H1 (cell line): ENCODE results near the gene MAP7D2. TPM values are rescaled to one million over a fixed set of nuclear protein-coding genes. Genes with fewer than 3 reads are reported as not detected.

Experiments
- BRCA1 ChIP-seq: IDR thresholded peaks from 2 replicates; pipeline ENCODE4 v1.6.1; 2012; ENCODE audit warnings: low read depth, low read length, improper control_type of control experiment
- CHD2 ChIP-seq: IDR thresholded peaks from 2 replicates; pipeline ENCODE4 v1.6.1; 2012; ENCODE audit warnings: low read length, improper control_type of control experiment
- SP2 ChIP-seq: IDR thresholded peaks from 2 replicates; pipeline ENCODE4 v1.6.1; 2012; ENCODE audit warnings: mild to moderate bottlenecking, low read length, inconsistent platforms
- polyA plus RNA-seq, 7 experiments: library from polyadenylated mRNA; depleted of rRNA in 3 of 7; stranded (reverse) in 5 of 7; unstranded in 2 of 7; fragments of >200 nt in 5 of 7; fragments of 200-250 nt in 2 of 7; gene quantifications; 1 replicate in 5 of 7; 2 replicates in 1 of 7; 4 replicates in 1 of 7; pipeline versions ENCODE4 v1.2.1 to v1.2.3, GENCODE V29; 2011 to 2013; ENCODE audit warnings: missing spikeins in 2 of 7, mixed read lengths in 2 of 7
- total RNA-seq: library from RNA; stranded (reverse); fragmentation: NEBNext Ultra II Directional; extraction: Animal tissue kit (Norgen Biotek cat#: 25700); gene quantifications from 2 replicates; pipeline ENCODE4 v1.2.1, GENCODE V29; 2021
- TF ChIP-seq, protein P1 (sequence below): IDR thresholded peaks from 2 replicates; pipeline ENCODE4 v1.6.1; 2011; ENCODE audit warnings: low read length, improper control_type of control experiment

MAP7D2 gene
- total and polyA plus RNA-seq, 2 of the 8 experiments (the other 6 are each of a cell fraction or from before 2014, with no cell fraction given): 0.65 to 0.83 TPM

DNA sequence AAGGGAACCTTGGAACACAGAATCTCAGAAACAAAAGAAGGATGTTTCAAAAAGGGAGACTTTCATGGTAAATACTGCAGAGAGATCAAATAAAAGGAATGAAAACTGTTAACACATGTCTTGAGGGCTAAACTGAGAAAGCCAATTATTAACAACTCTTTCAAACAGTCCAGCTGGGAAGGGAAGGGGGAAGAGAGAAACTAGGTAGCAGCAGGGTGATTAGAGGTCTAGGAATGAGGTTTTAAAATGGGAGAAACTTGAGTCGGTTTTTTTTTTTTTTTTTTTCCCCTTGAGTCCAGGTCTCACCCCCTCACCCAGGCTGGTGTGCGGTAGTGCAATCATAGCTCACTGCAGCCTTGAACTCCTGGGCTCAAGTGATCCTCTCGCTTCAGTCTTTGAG, 130.2 kb downstream of the MAP7D2 start (continued):
- no peak for TF ChIP-seq BRCA1
- TF ChIP-seq, protein P1, sequence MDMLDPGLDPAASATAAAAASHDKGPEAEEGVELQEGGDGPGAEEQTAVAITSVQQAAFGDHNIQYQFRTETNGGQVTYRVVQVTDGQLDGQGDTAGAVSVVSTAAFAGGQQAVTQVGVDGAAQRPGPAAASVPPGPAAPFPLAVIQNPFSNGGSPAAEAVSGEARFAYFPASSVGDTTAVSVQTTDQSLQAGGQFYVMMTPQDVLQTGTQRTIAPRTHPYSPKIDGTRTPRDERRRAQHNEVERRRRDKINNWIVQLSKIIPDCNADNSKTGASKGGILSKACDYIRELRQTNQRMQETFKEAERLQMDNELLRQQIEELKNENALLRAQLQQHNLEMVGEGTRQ: no peak
- TF ChIP-seq CHD2: no peak
- no peak for TF ChIP-seq SP2
